Esophagus squamous epithelium (tissue), 5 donors: ENCODE results near the gene ELOVL6. TPM values are rescaled to one million over a fixed set of nuclear protein-coding genes. Genes with fewer than 3 reads are reported as not detected.

Experiments
- DNase-seq: peaks from one replicate; lab custom pipeline; 2025; lab: John Stamatoyannopoulos, UW
- H3K27ac ChIP-seq, 4 donors: fragments of 200-600 bp; sonication (generic); one replicate each; pipeline ENCODE4 v1.5.1; 2016 to 2019; ENCODE audit warnings: mild to moderate bottlenecking in 1 of 4
- H3K27me3 ChIP-seq, 4 donors: fragments of 200-600 bp; sonication (generic); 1 replicate in 3 of 4; 2 replicates in 1 of 4; pipeline versions ENCODE4 v1.5.1 to v1.6.0; 2017 to 2021; ENCODE audit warnings: antibody characterized with exemption in 1 of 4
- H3K36me3 ChIP-seq, 3 donors: fragments of 200-600 bp; sonication (generic); one replicate each; pipeline ENCODE4 v1.5.1; 2016 to 2019
- H3K4me1 ChIP-seq, 3 donors: fragments of 200-600 bp; sonication (generic); one replicate each; pipeline ENCODE4 v1.5.1; 2017 to 2019
- H3K4me3 ChIP-seq, 4 donors: fragments of 200-600 bp; sonication (generic); 1 replicate in 3 of 4; 2 replicates in 1 of 4; pipeline ENCODE4 v1.5.1; 2016 to 2019; ENCODE audit warnings: mild to moderate bottlenecking in 2 of 4, moderate library complexity in 1 of 4
- H3K9me3 ChIP-seq, 3 donors: fragments of 200-600 bp; sonication (generic); one replicate each; pipeline ENCODE4 v1.5.1; 2016 to 2019
- POLR2A ChIP-seq, 4 donors: fragments of 450-650 bp; IDR thresholded peaks; one replicate each; pipeline ENCODE4 v1.6.1; 2017; ENCODE audit warnings: antibody characterized with exemption in 4 of 4, mild to moderate bottlenecking in 4 of 4, moderate library complexity in 3 of 4
- WGBS, 2 donors: methylation state at CpG; one replicate each; pipeline ENCODE4 v1.1.5; 2018; 5-methylcytosine and 5-hydroxymethylcytosine counted together
- intact Hi-C: fragments of 100-400 bp; cut with DNase I; formaldehyde crosslinking; loops from one replicate; pipeline ENCODE4 v1.15.0; 2022
- total RNA-seq, 4 donors: library from RNA; depleted of rRNA; stranded (reverse); fragments of >200 nt; gene quantifications; one replicate each; pipeline ENCODE4 v1.1.0, GENCODE V29; 2016
- TF ChIP-seq, protein P1 (sequence below), 6 experiments: fragments of 450-650 bp in 4 of 6; fragments of 200-600 bp in 2 of 6; sonication (generic) in 2 of 6; IDR thresholded peaks; one replicate each; pipeline ENCODE4 v1.5.1; 2016 to 2019; ENCODE audit warnings: antibody characterized with exemption in 6 of 6, mild to moderate bottlenecking in 4 of 6, moderate library complexity in 4 of 6
- donor health status: DM: yes; HTN: yes; CAD: no.

The ELOVL6 gene
- total RNA-seq, 4 donors from 2014 or later, result 13.0 to 39.5 (median 19.4) TPM

DNA sequence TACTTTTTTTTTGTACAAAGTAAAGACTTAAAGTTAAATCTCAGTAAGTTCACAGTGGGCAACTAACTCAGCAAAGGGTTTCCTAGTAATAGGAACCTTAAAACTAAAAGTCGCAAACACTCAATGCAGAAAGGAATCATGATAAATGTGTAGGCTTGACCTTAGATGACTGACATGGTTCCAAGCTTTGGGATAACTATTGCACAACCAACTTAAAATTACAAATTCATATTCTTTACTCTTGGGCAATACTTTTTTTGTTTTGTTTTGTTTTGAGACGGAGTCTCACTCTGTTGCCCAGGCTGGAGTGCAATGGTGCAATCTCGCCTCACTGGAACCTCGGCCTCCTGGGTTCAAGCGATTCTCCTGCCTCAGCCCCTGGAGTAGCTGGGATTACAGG lies 8.2 kb downstream of the ELOVL6 start:
- no peak overlapping the region for H3K27ac ChIP-seq
- no peak for DNase-seq
- no peak overlapping the region for H3K4me3 ChIP-seq
- intact Hi-C loops, result no loop called here
- H3K27me3 ChIP-seq, result no peaks in the 10 kb centered on the region
- H3K4me1 ChIP-seq, result peaks cover 0 to 25% (median 0%) of the 10 kb centered on the region in 3 donors
- WGBS, 2 donors, result 71 to 78% methylated on average over 5 of the region's 5 CpGs
- H3K36me3 ChIP-seq, result no peaks in the 10 kb centered on the region
- H3K9me3 ChIP-seq, result no peaks in the 10 kb centered on the region
- TF ChIP-seq POLR2A (IDR thresholded peaks at IDR 0.05), result no peak

- H3K36me3 ChIP-seq, result no peaks in the 10 kb centered on the region
- TF ChIP-seq, protein P1, sequence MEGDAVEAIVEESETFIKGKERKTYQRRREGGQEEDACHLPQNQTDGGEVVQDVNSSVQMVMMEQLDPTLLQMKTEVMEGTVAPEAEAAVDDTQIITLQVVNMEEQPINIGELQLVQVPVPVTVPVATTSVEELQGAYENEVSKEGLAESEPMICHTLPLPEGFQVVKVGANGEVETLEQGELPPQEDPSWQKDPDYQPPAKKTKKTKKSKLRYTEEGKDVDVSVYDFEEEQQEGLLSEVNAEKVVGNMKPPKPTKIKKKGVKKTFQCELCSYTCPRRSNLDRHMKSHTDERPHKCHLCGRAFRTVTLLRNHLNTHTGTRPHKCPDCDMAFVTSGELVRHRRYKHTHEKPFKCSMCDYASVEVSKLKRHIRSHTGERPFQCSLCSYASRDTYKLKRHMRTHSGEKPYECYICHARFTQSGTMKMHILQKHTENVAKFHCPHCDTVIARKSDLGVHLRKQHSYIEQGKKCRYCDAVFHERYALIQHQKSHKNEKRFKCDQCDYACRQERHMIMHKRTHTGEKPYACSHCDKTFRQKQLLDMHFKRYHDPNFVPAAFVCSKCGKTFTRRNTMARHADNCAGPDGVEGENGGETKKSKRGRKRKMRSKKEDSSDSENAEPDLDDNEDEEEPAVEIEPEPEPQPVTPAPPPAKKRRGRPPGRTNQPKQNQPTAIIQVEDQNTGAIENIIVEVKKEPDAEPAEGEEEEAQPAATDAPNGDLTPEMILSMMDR (IDR thresholded peaks at IDR 0.05), result no peak
- TF ChIP-seq POLR2A (IDR thresholded peaks at IDR 0.05), result no peak
- H3K27me3 ChIP-seq, result no peaks in the 10 kb centered on the region
- no peak overlapping the region for H3K4me3 ChIP-seq
- H3K27ac ChIP-seq, result no peak overlapping the region
- intact Hi-C loops, result no loop called here
- 32 to 45% methylated on average over 1 of the region's 1 CpG for WGBS, 2 donors
- no peaks in the 10 kb centered on the region for H3K9me3 ChIP-seq
- H3K4me1 ChIP-seq, result peaks cover 0 to 12% (median 0%) of the 10 kb centered on the region in 3 donors
- no peak for DNase-seq
These were observed 10.3 kb downstream of the ELOVL6 start for GRCh38 chr4:110188113-110188512.

DNA sequence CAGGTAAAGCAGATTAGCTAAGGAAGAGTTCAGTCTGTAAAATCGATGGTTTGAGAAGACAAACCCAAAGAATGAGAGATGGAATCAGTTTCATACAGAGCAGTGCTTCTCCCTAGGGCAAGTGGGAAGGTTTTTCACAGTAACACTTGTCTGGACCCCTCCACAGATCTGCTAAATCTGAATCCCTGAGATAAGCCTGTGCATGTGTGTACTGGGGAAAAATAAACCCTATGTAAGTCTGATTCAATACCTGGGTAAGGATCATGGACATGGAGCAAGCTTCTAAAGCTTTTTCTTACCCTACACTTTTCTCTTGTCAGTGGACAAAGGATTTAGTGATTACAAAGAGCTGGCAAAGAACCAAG lies 13.6 kb downstream of the ELOVL6 start:
- TF ChIP-seq, protein P1 (IDR thresholded peaks at IDR 0.05), result no peak
- no peak for TF ChIP-seq POLR2A (IDR thresholded peaks at IDR 0.05)
- 70 to 80% methylated on average over 1 of the region's 1 CpG for WGBS, 2 donors
- intact Hi-C loops, result no loop called here

DNA sequence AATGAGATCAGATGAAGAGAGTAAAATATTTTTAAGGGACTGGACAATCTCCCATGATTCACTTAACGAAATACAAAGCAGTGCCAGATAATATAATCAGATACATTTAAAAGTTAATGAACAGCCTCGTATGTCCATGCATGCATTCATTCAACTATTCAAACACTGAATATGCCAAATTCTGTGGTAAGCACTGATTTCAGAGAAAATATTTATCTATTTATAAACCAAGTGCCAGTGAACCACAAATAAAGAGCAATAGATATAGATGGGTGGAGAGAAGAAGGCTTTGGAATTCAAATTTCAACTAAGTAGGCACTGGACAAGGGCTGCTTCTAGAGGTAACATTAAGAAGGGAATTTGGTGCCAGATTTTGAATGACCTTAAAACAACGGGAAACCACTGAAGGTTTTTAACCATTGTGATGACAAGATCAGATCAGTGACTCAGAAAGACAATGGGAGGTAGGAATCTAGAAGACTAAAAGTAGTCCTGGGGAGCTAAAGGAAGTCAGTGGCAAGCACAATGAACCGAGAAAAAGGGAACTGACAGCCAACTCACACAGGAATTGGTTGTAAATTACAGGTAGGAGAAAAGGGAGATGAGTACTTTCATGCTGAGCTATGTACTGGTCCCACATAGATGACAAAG lies 14.2 kb downstream of the ELOVL6 start:
- TF ChIP-seq POLR2A (IDR thresholded peaks at IDR 0.05), result no peak
- TF ChIP-seq, protein P1 (IDR thresholded peaks at IDR 0.05), result no peak
- WGBS, 2 donors, result 48 to 49% methylated on average over 4 of the region's 4 CpGs
- no peak overlapping the region for H3K27ac ChIP-seq
- DNase-seq, result no peak
- peaks cover 0 to 12% (median 0%) of the 10 kb centered on the region in 3 donors for H3K4me1 ChIP-seq
- H3K9me3 ChIP-seq, result no peaks in the 10 kb centered on the region
- no peak overlapping the region for H3K4me3 ChIP-seq
- intact Hi-C loops, result no loop called here
- no peaks in the 10 kb centered on the region for H3K27me3 ChIP-seq
- peaks cover 0 to 8% (median 0%) of the 10 kb centered on the region in 3 donors for H3K36me3 ChIP-seq

More for the DNA sequence above, 13.6 kb downstream of the ELOVL6 start:
- Histone ChIP-seq H3K27me3 (no peaks in the 10 kb centered on the region), H3K4me3 (no peak overlapping the region), H3K9me3 (no peaks in the 10 kb centered on the region), H3K27ac (no peak overlapping the region), H3K36me3 (peaks cover 0 to 8% (median 0%) of the 10 kb centered on the region in 3 donors), H3K4me1 (peaks cover 0 to 12% (median 0%) of the 10 kb centered on the region in 3 donors)
- DNase-seq, result no peak

- Histone ChIP-seq H3K9me3 (no peaks in the 10 kb centered on the region), H3K27me3 (no peaks in the 10 kb centered on the region), H3K4me1 (peaks cover 0 to 12% (median 0%) of the 10 kb centered on the region in 3 donors), H3K27ac (no peak overlapping the region), H3K4me3 (no peak overlapping the region), H3K36me3 (peaks cover 0 to 8% (median 0%) of the 10 kb centered on the region in 3 donors)
- DNase-seq, result no peak
- WGBS, 2 donors, result 36 to 62% methylated on average over 5 of the region's 5 CpGs
- TF ChIP-seq, protein P1 (IDR thresholded peaks at IDR 0.05), result no peak
- TF ChIP-seq POLR2A (IDR thresholded peaks at IDR 0.05), result no peak
- intact Hi-C loops, result no loop called here
These were observed 14.8 kb downstream of the ELOVL6 start for GRCh38 chr4:110183643-110184042.
